Trophoblast cell (in vitro differentiated cells and primary cell): ENCODE results near the gene FATE1.

ENCODE experiments used
- DNase-seq, 2 donors: peaks; one replicate each; pipeline ENCODE4 v3.0.0-alpha.2; 2016
- H2AFZ ChIP-seq: 2 replicates; pipeline ENCODE4 v1.6.1; 2013; ENCODE audit warnings: low read length, moderate library complexity, mild to moderate bottlenecking; ENCODE audit not compliant: insufficient read depth, poor library complexity
- H2AK5ac ChIP-seq: 2 replicates; pipeline ENCODE4 v1.6.1; 2013; ENCODE audit warnings: mild to moderate bottlenecking, low read length
- H2BK120ac ChIP-seq: 2 replicates; pipeline ENCODE4 v1.6.1; 2013; ENCODE audit warnings: low read length, mild to moderate bottlenecking, moderate library complexity; ENCODE audit not compliant: insufficient read depth, poor library complexity
- H2BK12ac ChIP-seq: 2 replicates; pipeline ENCODE4 v1.6.1; 2013; ENCODE audit warnings: mild to moderate bottlenecking, low read length, moderate library complexity
- H2BK5ac ChIP-seq: 2 replicates; pipeline ENCODE4 v1.6.1; 2013; ENCODE audit warnings: low read length, low read depth, moderate library complexity, mild to moderate bottlenecking; ENCODE audit not compliant: poor library complexity
- H3K14ac ChIP-seq: 2 replicates; pipeline ENCODE4 v1.6.1; 2013; ENCODE audit warnings: mild to moderate bottlenecking, low read length
- H3K18ac ChIP-seq: 2 replicates; pipeline ENCODE4 v1.6.1; 2013; ENCODE audit warnings: mild to moderate bottlenecking, low read length
- H3K23ac ChIP-seq: 2 replicates; pipeline ENCODE4 v1.6.1; 2013; ENCODE audit warnings: low read length
- H3K27ac ChIP-seq: 2 replicates; pipeline ENCODE4 v1.5.1; 2013; ENCODE audit warnings: low read depth, mild to moderate bottlenecking, inconsistent platforms, low read length, moderate library complexity
- H3K27me3 ChIP-seq: 2 replicates; pipeline ENCODE4 v1.6.1; 2013; ENCODE audit warnings: inconsistent platforms, mild to moderate bottlenecking, low read length, moderate library complexity; ENCODE audit not compliant: insufficient read depth
- H3K36me3 ChIP-seq, 2 experiments: 1 replicate in 1 of 2; 2 replicates in 1 of 2; pipeline ENCODE4 v1.6.1; 2013; ENCODE audit warnings: low read length in 2 of 2, mild to moderate bottlenecking in 2 of 2, moderate library complexity in 1 of 2; ENCODE audit not compliant: insufficient read depth in 2 of 2, control insufficient read depth in 1 of 2
- H3K4ac ChIP-seq: 2 replicates; pipeline ENCODE4 v1.6.1; 2013; ENCODE audit warnings: low read depth, mild to moderate bottlenecking, low read length, moderate library complexity
- H3K4me1 ChIP-seq, 2 experiments: 1 replicate in 1 of 2; 2 replicates in 1 of 2; pipeline ENCODE4 v1.6.1; 2013; ENCODE audit warnings: low read length in 2 of 2, mild to moderate bottlenecking in 2 of 2, moderate library complexity in 1 of 2; ENCODE audit not compliant: insufficient read depth in 2 of 2, control insufficient read depth in 1 of 2
- H3K4me2 ChIP-seq: 2 replicates; pipeline ENCODE4 v1.6.1; 2013; ENCODE audit warnings: inconsistent platforms, mild to moderate bottlenecking, low read length, moderate library complexity
- H3K4me3 ChIP-seq: 2 replicates; pipeline ENCODE4 v1.5.1; 2013; ENCODE audit warnings: mild to moderate bottlenecking, low read depth, low read length, inconsistent platforms
- H3K79me1 ChIP-seq: one replicate; pipeline ENCODE4 v1.6.1; 2013; ENCODE audit warnings: low read length
- H3K79me2 ChIP-seq: 2 replicates; pipeline ENCODE4 v1.6.1; 2013; ENCODE audit warnings: low read length, mild to moderate bottlenecking; ENCODE audit not compliant: control insufficient read depth, insufficient read depth, poor library complexity
- H3K9ac ChIP-seq: 2 replicates; pipeline ENCODE4 v1.6.1; 2013; ENCODE audit warnings: mild to moderate bottlenecking, low read length
- H3K9me3 ChIP-seq: 2 replicates; pipeline ENCODE4 v1.6.1; 2013; ENCODE audit warnings: low read depth, mild to moderate bottlenecking, control low read depth, inconsistent platforms, low read length; ENCODE audit not compliant: insufficient read depth
- H4K12ac ChIP-seq: 2 replicates; pipeline ENCODE4 v1.6.1; 2013; ENCODE audit warnings: low read depth, mild to moderate bottlenecking, low read length, moderate library complexity
- H4K8ac ChIP-seq: 2 replicates; pipeline ENCODE4 v1.6.1; 2013; ENCODE audit warnings: low read depth, mild to moderate bottlenecking, low read length, moderate library complexity
- H4K91ac ChIP-seq: one replicate; pipeline ENCODE4 v1.6.1; 2013; ENCODE audit warnings: low read depth, mild to moderate bottlenecking, low read length, moderate library complexity
- WGBS: extraction: QIAGEN DNeasy Blood & Tissue Kit; methylation state at CpG from one replicate; pipeline ENCODE4 v1.1.7; 2013; ENCODE audit warnings: missing lambda C conversion rate; ENCODE audit not compliant: insufficient read length, insufficient coverage; ENCODE audit errors: extremely low coverage; 5-methylcytosine and 5-hydroxymethylcytosine counted together

Gene FATE1

GRCh38 chrX:151741606-151742005 is 25.8 kb downstream of the FATE1 start:
- H3K27me3 ChIP-seq: no peaks in the 10 kb centered on the region
- no peak overlapping the region for H3K27ac ChIP-seq
- H3K4ac ChIP-seq: no peak overlapping the region
- H4K8ac ChIP-seq: no peak overlapping the region
- H4K91ac ChIP-seq: no peak overlapping the region
- no CpG with 5 or more reads among the region's 4 CpGs for WGBS
- no peak overlapping the region for H3K4me2 ChIP-seq
- no peak for DNase-seq
- no peak overlapping the region for H2BK120ac ChIP-seq
- H2BK5ac ChIP-seq: no peak overlapping the region
- H3K9me3 ChIP-seq: peaks cover 2% of the 10 kb centered on the region
- no peak overlapping the region for H3K18ac ChIP-seq
- no peak overlapping the region for H2BK12ac ChIP-seq
- no peak overlapping the region for H3K4me3 ChIP-seq
- H3K36me3 ChIP-seq: no peaks in the 10 kb centered on the region
- no peaks in the 10 kb centered on the region for H3K4me1 ChIP-seq
- H3K23ac ChIP-seq: no peak overlapping the region
- H4K12ac ChIP-seq: no peak overlapping the region
- no peak overlapping the region for H2AFZ ChIP-seq
- no peak overlapping the region for H3K14ac ChIP-seq
- H3K9ac ChIP-seq: no peak overlapping the region
- H2AK5ac ChIP-seq: no peak overlapping the region
- no peaks in the 10 kb centered on the region for H3K79me1 ChIP-seq
- no peaks in the 10 kb centered on the region for H3K79me2 ChIP-seq

- H2AFZ ChIP-seq: no peak overlapping the region
- H3K4me3 ChIP-seq: no peak overlapping the region
- no peak overlapping the region for H2AK5ac ChIP-seq
- H4K91ac ChIP-seq: no peak overlapping the region
- H3K14ac ChIP-seq: no peak overlapping the region
- H3K27me3 ChIP-seq: no peaks in the 10 kb centered on the region
- H4K8ac ChIP-seq: no peak overlapping the region
- H2BK120ac ChIP-seq: no peak overlapping the region
- peaks cover 2% of the 10 kb centered on the region for H3K9me3 ChIP-seq
- no peak overlapping the region for H2BK12ac ChIP-seq
- no peak overlapping the region for H3K23ac ChIP-seq
- no peaks in the 10 kb centered on the region for H3K79me1 ChIP-seq
- H2BK5ac ChIP-seq: no peak overlapping the region
- H3K36me3 ChIP-seq: no peaks in the 10 kb centered on the region
- DNase-seq: no peak
- no peaks in the 10 kb centered on the region for H3K79me2 ChIP-seq
- H3K4me1 ChIP-seq: no peaks in the 10 kb centered on the region
- no peak overlapping the region for H3K27ac ChIP-seq
- H3K18ac ChIP-seq: no peak overlapping the region
- no peak overlapping the region for H3K9ac ChIP-seq
- WGBS: no CpG with 5 or more reads among the region's 5 CpGs
- no peak overlapping the region for H4K12ac ChIP-seq
- no peak overlapping the region for H3K4ac ChIP-seq
- no peak overlapping the region for H3K4me2 ChIP-seq
Observed at GRCh38 chrX:151742311-151742710, 26.5 kb downstream of the FATE1 start.

- WGBS: no CpG with 5 or more reads among the region's 21 CpGs
Observed at GRCh38 chrX:151743651-151744470, 28.0 kb downstream of the FATE1 start.

GRCh38 chrX:151745651-151746050 is 29.8 kb downstream of the FATE1 start:
- H2BK12ac ChIP-seq: no peak overlapping the region
- no peaks in the 10 kb centered on the region for H3K79me2 ChIP-seq
- no peaks in the 10 kb centered on the region for H3K79me1 ChIP-seq
- peak overlapping the region; percentile 43 for H4K12ac ChIP-seq
- H3K27me3 ChIP-seq: no peaks in the 10 kb centered on the region
- H3K4me1 ChIP-seq: no peaks in the 10 kb centered on the region
- H3K4ac ChIP-seq: no peak overlapping the region
- H3K4me3 ChIP-seq: no peak overlapping the region
- no peak overlapping the region for H2BK120ac ChIP-seq
- H3K9me3 ChIP-seq: peaks cover 2% of the 10 kb centered on the region
- H3K23ac ChIP-seq: no peak overlapping the region
- no peak overlapping the region for H2AK5ac ChIP-seq
- no peak overlapping the region for H3K18ac ChIP-seq
- H3K36me3 ChIP-seq: no peaks in the 10 kb centered on the region
- no peak overlapping the region for H3K9ac ChIP-seq
- WGBS: no CpG with 5 or more reads among the region's 6 CpGs
- H3K14ac ChIP-seq: no peak overlapping the region
- no peak for DNase-seq
- no peak overlapping the region for H4K91ac ChIP-seq
- H3K4me2 ChIP-seq: no peak overlapping the region
- no peak overlapping the region for H3K27ac ChIP-seq
- no peak overlapping the region for H4K8ac ChIP-seq
- no peak overlapping the region for H2BK5ac ChIP-seq
- H2AFZ ChIP-seq: no peak overlapping the region

More at GRCh38 chrX:151743651-151744470, 28.0 kb downstream of the FATE1 start:
- H3K79me1 ChIP-seq: no peaks in the 10 kb centered on the region
- H2BK120ac ChIP-seq: no peak overlapping the region
- H3K4me3 ChIP-seq: no peak overlapping the region
- no peak overlapping the region for H4K8ac ChIP-seq
- H3K9ac ChIP-seq: no peak overlapping the region
- no peak overlapping the region for H4K12ac ChIP-seq
- no peak overlapping the region for H3K14ac ChIP-seq
- H3K9me3 ChIP-seq: peaks cover 2% of the 10 kb centered on the region
- no peak overlapping the region for H2AK5ac ChIP-seq
- H2AFZ ChIP-seq: no peak overlapping the region
- H3K4me2 ChIP-seq: no peak overlapping the region
- H3K36me3 ChIP-seq: no peaks in the 10 kb centered on the region
- H4K91ac ChIP-seq: no peak overlapping the region
- H3K4me1 ChIP-seq: no peaks in the 10 kb centered on the region
- H3K18ac ChIP-seq: no peak overlapping the region
- no peak overlapping the region for H2BK12ac ChIP-seq
- H3K27me3 ChIP-seq: no peaks in the 10 kb centered on the region
- H3K79me2 ChIP-seq: no peaks in the 10 kb centered on the region
- no peak overlapping the region for H3K4ac ChIP-seq
- no peak for DNase-seq
- H3K27ac ChIP-seq: no peak overlapping the region
- H2BK5ac ChIP-seq: no peak overlapping the region
- H3K23ac ChIP-seq: no peak overlapping the region
